BLaER1 treated with 17β-estradiol and CSF1 and Interleukin-3, amounts not matched to agents 10 nM and 100 nM (cell line): Measurements from ENCODE around the gene SMG6.

ENCODE experiments used
- H3K27ac ChIP-seq, 11 experiments: shearing (Covaris generic); formaldehyde crosslinking; 2 replicates each; pipeline ENCODE4 v1.8.1; 2022
- H3K27me3 ChIP-seq, 11 experiments: shearing (Covaris generic); formaldehyde crosslinking; 2 replicates each; pipeline ENCODE4 v1.8.1; 2022
- H3K36me3 ChIP-seq, 11 experiments: shearing (Covaris generic); formaldehyde crosslinking; 2 replicates each; pipeline ENCODE4 v1.8.1; 2022
- H3K4me1 ChIP-seq, 10 experiments: shearing (Covaris generic); formaldehyde crosslinking; 2 replicates each; pipeline ENCODE4 v1.8.1; 2022
- H3K4me2 ChIP-seq, 11 experiments: shearing (Covaris generic); formaldehyde crosslinking; 2 replicates each; pipeline ENCODE4 v1.8.1; 2022
- H3K4me3 ChIP-seq, 10 experiments: shearing (Covaris generic); formaldehyde crosslinking; 2 replicates each; pipeline ENCODE4 v1.8.1; 2022
- H3K9ac ChIP-seq, 11 experiments: shearing (Covaris generic); formaldehyde crosslinking; 2 replicates each; pipeline ENCODE4 v1.8.1; 2022
- H3K9me3 ChIP-seq, 11 experiments: shearing (Covaris generic); formaldehyde crosslinking; replicated peaks in 1 of 11; 2 replicates each; pipeline ENCODE4 v1.8.1; 2022
- H4K20me1 ChIP-seq, 11 experiments: shearing (Covaris generic); formaldehyde crosslinking; 2 replicates each; pipeline ENCODE4 v1.8.1; 2022
- Cebpa-rat ChIP-seq, 11 experiments: shearing (Covaris generic); IDR thresholded peaks; 2 replicates each; pipeline ENCODE4 v1.8.1; 2022

The SMG6 gene

GRCh38 chr17:2110436-2110835 lies 193.1 kb downstream of the SMG6 start:
- Histone ChIP-seq H3K27me3 (no peaks in the 10 kb centered on the region), H3K4me3 (no peak overlapping the region), H3K4me2 (no peak overlapping the region), H3K36me3 (peaks cover 4 to 31% (median 14%) of the 10 kb centered on the region in 11 experiments; a peak in 15 of 22 replicates), H3K4me1 (peaks cover 8 to 44% (median 28%) of the 10 kb centered on the region in 10 experiments), H4K20me1 (peaks cover 0 to 12% (median 0%) of the 10 kb centered on the region in 11 experiments; a peak in 4 of 22 replicates), H3K27ac (no peak overlapping the region), H3K9me3 (no peaks in the 10 kb centered on the region), H3K9ac (no peak overlapping the region)
- no peak for TF ChIP-seq Cebpa-rat (IDR thresholded peaks at IDR 0.05)

- peaks cover 7 to 34% (median 25%) of the 10 kb centered on the region in 10 experiments for H3K4me1 ChIP-seq
- H4K20me1 ChIP-seq: peaks cover 0 to 11% (median 0%) of the 10 kb centered on the region in 11 experiments; a peak in 5 of 22 replicates
- H3K4me3 ChIP-seq: no peak overlapping the region
- no peaks in the 10 kb centered on the region for H3K9me3 ChIP-seq
- no peak for TF ChIP-seq Cebpa-rat (IDR thresholded peaks at IDR 0.05)
- no peak overlapping the region for H3K4me2 ChIP-seq
- peaks cover 7 to 39% (median 15%) of the 10 kb centered on the region in 11 experiments; a peak in 21 of 22 replicates for H3K36me3 ChIP-seq
- no peaks in the 10 kb centered on the region for H3K27me3 ChIP-seq
- H3K9ac ChIP-seq: no peak overlapping the region
- H3K27ac ChIP-seq: no peak overlapping the region
Observed at GRCh38 chr17:2108170-2108569, 195.4 kb downstream of the SMG6 start.

GRCh38 chr17:2107506-2107905 lies 196.1 kb downstream of the SMG6 start:
- no peak for TF ChIP-seq Cebpa-rat (IDR thresholded peaks at IDR 0.05)
- no peak overlapping the region for H3K27ac ChIP-seq
- no peaks in the 10 kb centered on the region for H3K9me3 ChIP-seq
- no peaks in the 10 kb centered on the region for H3K27me3 ChIP-seq
- H3K4me2 ChIP-seq: peak overlapping the region in 3 of 11 experiments; percentile 8 to 29 (median 8); a peak in 3 of 22 replicates
- peaks cover 7 to 46% (median 18%) of the 10 kb centered on the region in 11 experiments; a peak in 21 of 22 replicates for H3K36me3 ChIP-seq
- no peak overlapping the region for H3K4me3 ChIP-seq
- H4K20me1 ChIP-seq: peaks cover 0 to 6% (median 0%) of the 10 kb centered on the region in 11 experiments; a peak in 5 of 22 replicates
- H3K9ac ChIP-seq: no peak overlapping the region
- H3K4me1 ChIP-seq: peaks cover under 1 to 28% (median 18%) of the 10 kb centered on the region in 10 experiments; a peak in 19 of 20 replicates

GRCh38 chr17:2107050-2107449 lies 196.5 kb downstream of the SMG6 start:
- no peak overlapping the region for H3K27ac ChIP-seq
- H3K4me3 ChIP-seq: no peak overlapping the region
- H3K9me3 ChIP-seq: no peaks in the 10 kb centered on the region
- H3K4me1 ChIP-seq: peaks cover 0 to 25% (median 17%) of the 10 kb centered on the region in 10 experiments; a peak in 16 of 20 replicates
- no peaks in the 10 kb centered on the region for H3K27me3 ChIP-seq
- peak overlapping the region in 3 of 11 experiments; percentile 8 to 29 (median 8); a peak in 4 of 22 replicates for H3K4me2 ChIP-seq
- TF ChIP-seq Cebpa-rat (IDR thresholded peaks at IDR 0.05): no peak
- peaks cover 0 to 7% (median 0%) of the 10 kb centered on the region in 11 experiments; a peak in 5 of 22 replicates for H4K20me1 ChIP-seq
- H3K36me3 ChIP-seq: peaks cover 7 to 47% (median 18%) of the 10 kb centered on the region in 11 experiments; a peak in 21 of 22 replicates
- no peak overlapping the region for H3K9ac ChIP-seq

GRCh38 chr17:2106308-2106955 lies 197.2 kb downstream of the SMG6 start:
- Histone ChIP-seq H3K27me3 (no peaks in the 10 kb centered on the region), H3K9me3 (no peaks in the 10 kb centered on the region), H3K4me1 (peaks cover 0 to 25% (median 20%) of the 10 kb centered on the region in 10 experiments; a peak in 15 of 20 replicates), H3K4me3 (no peak overlapping the region), H3K36me3 (peaks cover 7 to 47% (median 18%) of the 10 kb centered on the region in 11 experiments; a peak in 21 of 22 replicates), H3K9ac (no peak overlapping the region; a peak in 1 of 22 replicates), H3K4me2 (peak overlapping the region in 2 of 11 experiments; percentile 8 to 21; a peak in 2 of 22 replicates), H4K20me1 (peaks cover 0 to 13% (median 0%) of the 10 kb centered on the region in 11 experiments; a peak in 5 of 22 replicates), H3K27ac (no peak overlapping the region)
- no peak for TF ChIP-seq Cebpa-rat (IDR thresholded peaks at IDR 0.05)

- Histone ChIP-seq H3K4me3 (no peak overlapping the region), H3K27ac (no peak overlapping the region), H3K27me3 (no peaks in the 10 kb centered on the region), H3K4me2 (no peak overlapping the region), H3K4me1 (peaks cover 0 to 28% (median 21%) of the 10 kb centered on the region in 10 experiments; a peak in 15 of 20 replicates), H3K9ac (no peak overlapping the region), H3K36me3 (peaks cover 7 to 55% (median 17%) of the 10 kb centered on the region in 11 experiments; a peak in 20 of 22 replicates), H3K9me3 (no peaks in the 10 kb centered on the region), H4K20me1 (peaks cover 0 to 18% (median 0%) of the 10 kb centered on the region in 11 experiments; a peak in 5 of 22 replicates)
- TF ChIP-seq Cebpa-rat (IDR thresholded peaks at IDR 0.05): no peak
Observed at GRCh38 chr17:2105663-2106062, 197.9 kb downstream of the SMG6 start.

- no peak overlapping the region for H3K27ac ChIP-seq
- H3K9ac ChIP-seq: no peak overlapping the region
- no peak overlapping the region for H3K4me3 ChIP-seq
- no peaks in the 10 kb centered on the region for H3K27me3 ChIP-seq
- no peak for TF ChIP-seq Cebpa-rat (IDR thresholded peaks at IDR 0.05)
- no peaks in the 10 kb centered on the region for H3K9me3 ChIP-seq
- H4K20me1 ChIP-seq: peaks cover 0 to 18% (median 0%) of the 10 kb centered on the region in 11 experiments; a peak in 5 of 22 replicates
- peaks cover 7 to 39% (median 18%) of the 10 kb centered on the region in 11 experiments; a peak in 20 of 22 replicates for H3K36me3 ChIP-seq
- H3K4me2 ChIP-seq: no peak overlapping the region
- H3K4me1 ChIP-seq: peaks cover 0 to 28% (median 21%) of the 10 kb centered on the region in 10 experiments; a peak in 15 of 20 replicates
Observed at GRCh38 chr17:2102931-2103809, 200.4 kb downstream of the SMG6 start.

- Histone ChIP-seq H3K27ac (no peak overlapping the region), H3K9ac (no peak overlapping the region), H4K20me1 (peaks cover 0 to 18% (median 0%) of the 10 kb centered on the region in 11 experiments; a peak in 5 of 22 replicates), H3K4me1 (peaks cover 0 to 19% (median 11%) of the 10 kb centered on the region in 10 experiments; a peak in 15 of 20 replicates), H3K4me3 (no peak overlapping the region), H3K27me3 (no peaks in the 10 kb centered on the region), H3K36me3 (peaks cover 3 to 33% (median 15%) of the 10 kb centered on the region in 11 experiments; a peak in 19 of 22 replicates), H3K4me2 (peak overlapping the region in 6 of 11 experiments; percentile 7 to 47 (median 11); a peak in 7 of 22 replicates), H3K9me3 (no peaks in the 10 kb centered on the region)
- no peak for TF ChIP-seq Cebpa-rat (IDR thresholded peaks at IDR 0.05)
Observed at GRCh38 chr17:2101448-2102257, 201.9 kb downstream of the SMG6 start.
